ENCODE results near the gene GCNA. TPM values are rescaled to one million over a fixed set of nuclear protein-coding genes. Genes with fewer than 3 reads are reported as not detected.

The GCNA gene
- total and polyA plus RNA-seq, 2 of the 13 experiments (the other 11 are each of a cell fraction or from before 2014, with no cell fraction given), result 0.38 to 0.66 TPM

- TF ChIP-seq ZNF235 (CRISPR knock-in tag; IDR thresholded peaks at IDR 0.05; ENCODE audit: borderline replicate concordance), result no peak
- TF ChIP-seq ZNF441 (CRISPR knock-in tag; IDR thresholded peaks at IDR 0.05; ENCODE audit: borderline replicate concordance), result no peak
- TF ChIP-seq NR2F1 (CRISPR knock-in tag; IDR thresholded peaks at IDR 0.05), result no peak
- no peak for TF ChIP-seq ARNT2 (CRISPR knock-in tag; IDR thresholded peaks at IDR 0.05; ENCODE audit: low read depth)
- TF ChIP-seq ZNF879 (CRISPR knock-in tag; IDR thresholded peaks at IDR 0.05), result no peak
- TF ChIP-seq, protein P1, sequence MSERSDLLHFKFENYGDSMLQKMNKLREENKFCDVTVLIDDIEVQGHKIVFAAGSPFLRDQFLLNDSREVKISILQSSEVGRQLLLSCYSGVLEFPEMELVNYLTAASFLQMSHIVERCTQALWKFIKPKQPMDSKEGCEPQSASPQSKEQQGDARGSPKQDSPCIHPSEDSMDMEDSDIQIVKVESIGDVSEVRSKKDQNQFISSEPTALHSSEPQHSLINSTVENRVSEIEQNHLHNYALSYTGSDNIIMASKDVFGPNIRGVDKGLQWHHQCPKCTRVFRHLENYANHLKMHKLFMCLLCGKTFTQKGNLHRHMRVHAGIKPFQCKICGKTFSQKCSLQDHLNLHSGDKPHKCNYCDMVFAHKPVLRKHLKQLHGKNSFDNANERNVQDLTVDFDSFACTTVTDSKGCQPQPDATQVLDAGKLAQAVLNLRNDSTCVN (CRISPR knock-in tag; IDR thresholded peaks at IDR 0.05; ENCODE audit: borderline replicate concordance), result no peak
- peak; percentile 45 for TF ChIP-seq ZNF629 (CRISPR knock-in tag; conservative IDR thresholded peaks at IDR 0.05)
- TF ChIP-seq ZKSCAN5 (CRISPR knock-in tag; IDR thresholded peaks at IDR 0.05), result no peak
- TF ChIP-seq MEIS1 (CRISPR knock-in tag; IDR thresholded peaks at IDR 0.05; ENCODE audit: borderline replicate concordance), result 0 out of 2 replicates have a peak, but pooled peaks have one; percentile 55
- peak; percentile 84; the same call in 1 of the 2 replicates for TF ChIP-seq ZNF350 (CRISPR knock-in tag; IDR thresholded peaks at IDR 0.05; ENCODE audit: borderline replicate concordance, low read depth)
- TF ChIP-seq CCDC6 (CRISPR knock-in tag; IDR thresholded peaks at IDR 0.05), result peak; percentile 82; the same call in 1 of the 2 replicates
- TF ChIP-seq RBFOX2 (IDR thresholded peaks at IDR 0.05; ENCODE audit: low read depth, low read length), result peak; percentile 73
- TF ChIP-seq ZEB1 (IDR thresholded peaks at IDR 0.05; ENCODE audit: insufficient replicate concordance, low read depth), result peak; percentile 53
- TF ChIP-seq ZNF567 (CRISPR knock-in tag; IDR thresholded peaks at IDR 0.05; ENCODE audit: borderline replicate concordance), result no peak; the same call in 1 of the 2 replicates
- no peak for TF ChIP-seq XBP1 (CRISPR knock-in tag; IDR thresholded peaks at IDR 0.05)
- TF ChIP-seq SOX5 (CRISPR knock-in tag; IDR thresholded peaks at IDR 0.05; ENCODE audit: borderline replicate concordance), result peak; percentile 71; the same call in 1 of the 2 replicates
- peak; percentile 88; the same call in 1 of the 2 replicates for TF ChIP-seq KAT8 (CRISPR knock-in tag; IDR thresholded peaks at IDR 0.05)
- TF ChIP-seq, protein P2, sequence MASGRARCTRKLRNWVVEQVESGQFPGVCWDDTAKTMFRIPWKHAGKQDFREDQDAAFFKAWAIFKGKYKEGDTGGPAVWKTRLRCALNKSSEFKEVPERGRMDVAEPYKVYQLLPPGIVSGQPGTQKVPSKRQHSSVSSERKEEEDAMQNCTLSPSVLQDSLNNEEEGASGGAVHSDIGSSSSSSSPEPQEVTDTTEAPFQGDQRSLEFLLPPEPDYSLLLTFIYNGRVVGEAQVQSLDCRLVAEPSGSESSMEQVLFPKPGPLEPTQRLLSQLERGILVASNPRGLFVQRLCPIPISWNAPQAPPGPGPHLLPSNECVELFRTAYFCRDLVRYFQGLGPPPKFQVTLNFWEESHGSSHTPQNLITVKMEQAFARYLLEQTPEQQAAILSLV (CRISPR knock-in tag; IDR thresholded peaks at IDR 0.05; ENCODE audit: borderline replicate concordance), result no peak
- TF ChIP-seq NRL (CRISPR knock-in tag; IDR thresholded peaks at IDR 0.05; ENCODE audit: borderline replicate concordance), result peak; percentile 28; the same call in 1 of the 2 replicates
- TF ChIP-seq, protein P3, sequence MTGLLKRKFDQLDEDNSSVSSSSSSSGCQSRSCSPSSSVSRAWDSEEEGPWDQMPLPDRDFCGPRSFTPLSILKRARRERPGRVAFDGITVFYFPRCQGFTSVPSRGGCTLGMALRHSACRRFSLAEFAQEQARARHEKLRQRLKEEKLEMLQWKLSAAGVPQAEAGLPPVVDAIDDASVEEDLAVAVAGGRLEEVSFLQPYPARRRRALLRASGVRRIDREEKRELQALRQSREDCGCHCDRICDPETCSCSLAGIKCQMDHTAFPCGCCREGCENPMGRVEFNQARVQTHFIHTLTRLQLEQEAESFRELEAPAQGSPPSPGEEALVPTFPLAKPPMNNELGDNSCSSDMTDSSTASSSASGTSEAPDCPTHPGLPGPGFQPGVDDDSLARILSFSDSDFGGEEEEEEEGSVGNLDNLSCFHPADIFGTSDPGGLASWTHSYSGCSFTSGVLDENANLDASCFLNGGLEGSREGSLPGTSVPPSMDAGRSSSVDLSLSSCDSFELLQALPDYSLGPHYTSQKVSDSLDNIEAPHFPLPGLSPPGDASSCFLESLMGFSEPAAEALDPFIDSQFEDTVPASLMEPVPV (CRISPR knock-in tag; IDR thresholded peaks at IDR 0.05), result 0 out of 2 replicates have a peak, but pooled peaks have one; percentile 31
- no peak for TF ChIP-seq NR1H2 (CRISPR knock-in tag; IDR thresholded peaks at IDR 0.05; ENCODE audit: borderline replicate concordance, low read depth)
- peak; percentile 60 for TF ChIP-seq NFYB (CRISPR knock-in tag; IDR thresholded peaks at IDR 0.05)
- peak; percentile 92 for TF ChIP-seq XRCC5 (optimal IDR thresholded peaks at IDR 0.05; ENCODE audit: low read length)
- TF ChIP-seq MTF1 (CRISPR knock-in tag; IDR thresholded peaks at IDR 0.05), result no peak
- no peak for TF ChIP-seq ZKSCAN1 (IDR thresholded peaks at IDR 0.05; ENCODE audit: low read length)
- TF ChIP-seq HNRNPLL (IDR thresholded peaks at IDR 0.05; ENCODE audit: low read depth, low read length, poor library complexity, severe bottlenecking), result peak; percentile 61
- TF ChIP-seq U2AF2 (IDR thresholded peaks at IDR 0.05; ENCODE audit: low read depth, low read length), result no peak
- no peak for TF ChIP-seq ZNF841 (CRISPR knock-in tag; IDR thresholded peaks at IDR 0.05; ENCODE audit: borderline replicate concordance)
These were observed 45.3 kb upstream of the GCNA start, which contains the start of gene OGT (continued) for GRCh38 chrX:71532753-71533425.
